ENCODE measurements around the gene PATE2. TPM values are rescaled to one million over a fixed set of nuclear protein-coding genes. Genes with fewer than 3 reads are reported as not detected.

PATE2 gene
- total RNA-seq, 1 donor from 2014 or later = not detected

GRCh38 chr11:125740617-125741016 lies 38.0 kb downstream of the PATE2 start:
- no peaks in the 10 kb centered on the region for H3K27me3 ChIP-seq (ENCODE audit: control insufficient read depth in 3 of 3, insufficient read depth in 3 of 3, low read length in 3 of 3)
- no peaks in the 10 kb centered on the region for H3K4me1 ChIP-seq (ENCODE audit: control insufficient read depth in 3 of 3, insufficient read depth in 3 of 3, low read length in 3 of 3)

GRCh38 chr11:125728969-125729368 lies 49.7 kb downstream of the PATE2 start:
- Histone ChIP-seq H3K4me1 (ENCODE audit: control insufficient read depth in 3 of 3, insufficient read depth in 3 of 3, low read length in 3 of 3) (no peaks in the 10 kb centered on the region), H3K9ac (ENCODE audit: low read depth in 1 of 3, low read length in 3 of 3) (no peak overlapping the region), H3K9me3 (ENCODE audit: control insufficient read depth in 3 of 3, low read length in 3 of 3) (no peaks in the 10 kb centered on the region), H3K4me3 (ENCODE audit: low read length in 3 of 3) (no peak overlapping the region), H3K27ac (ENCODE audit: low read depth, low read length) (no peak overlapping the region), H3K27me3 (ENCODE audit: control insufficient read depth in 3 of 3, insufficient read depth in 3 of 3, low read length in 3 of 3) (no peaks in the 10 kb centered on the region), H3K36me3 (ENCODE audit: control insufficient read depth in 3 of 3, insufficient read depth in 3 of 3, low read length in 3 of 3) (no peaks in the 10 kb centered on the region)

More at GRCh38 chr11:125740617-125741016, 38.0 kb downstream of the PATE2 start:
- Histone ChIP-seq H3K9me3 (ENCODE audit: control insufficient read depth in 3 of 3, low read length in 3 of 3) (no peaks in the 10 kb centered on the region), H3K4me3 (ENCODE audit: low read length in 3 of 3) (no peak overlapping the region), H3K9ac (ENCODE audit: low read depth in 1 of 3, low read length in 3 of 3) (no peak overlapping the region), H3K27ac (ENCODE audit: low read depth, low read length) (no peak overlapping the region), H3K36me3 (ENCODE audit: control insufficient read depth in 3 of 3, insufficient read depth in 3 of 3, low read length in 3 of 3) (no peaks in the 10 kb centered on the region)

Other genes starting within 250 kb of the PATE2 start
- 90.8 TPM for gene EI24, start 209.4 kb downstream of the PATE2 start, total RNA-seq
- 129 TPM for gene STT3A, start 186.0 kb downstream of the PATE2 start, total RNA-seq
- 9.4 TPM for gene CHEK1, start 153.7 kb downstream of the PATE2 start, total RNA-seq
- gene ACRV1, start 98.0 kb downstream of the PATE2 start, total RNA-seq = 0.52 TPM
- not detected for gene PATE1, start 32.5 kb downstream of the PATE2 start, total RNA-seq
- gene PATE3, start 9.3 kb upstream of the PATE2 start, total RNA-seq = not detected
- gene PATE4, start 54.5 kb upstream of the PATE2 start, total RNA-seq = not detected
- gene HYLS1, start 108.8 kb upstream of the PATE2 start, total RNA-seq = 5.2 TPM
- gene PUS3, start 124.4 kb upstream of the PATE2 start, total RNA-seq = 8.4 TPM
- under 0.01 TPM for gene DDX25, start 125.7 kb upstream of the PATE2 start, total RNA-seq
- not detected for gene VSIG10L2, start 167.2 kb upstream of the PATE2 start, total RNA-seq